Left lung (tissue), 10 donors: ENCODE measurements around the gene CMSS1. TPM values are rescaled to one million over a fixed set of nuclear protein-coding genes. Genes with fewer than 3 reads are reported as not detected.

Experiments
- ATAC-seq: fragments of 200-7000 bp; cut with Tn5 transposase; one replicate; pipeline ENCODE4 v1.9.1; 2020; ENCODE audit warnings: moderate library complexity
- DNase-seq, 4 donors: peaks; one replicate each; pipeline ENCODE4 v3.0.0-alpha.2; 2013 to 2020
- H3K27ac ChIP-seq, 2 donors: fragments of 200-600 bp; sonication (generic) in 1 of 2; one replicate each; pipeline versions ENCODE4 v1.5.0 to v1.8.0; 2020 to 2021
- H3K27me3 ChIP-seq, 2 donors: fragments of 200-600 bp; sonication (generic) in 1 of 2; one replicate each; pipeline versions ENCODE4 v1.5.0 to v1.8.0; 2020 to 2021
- H3K36me3 ChIP-seq, 2 donors: fragments of 200-600 bp; sonication (generic) in 1 of 2; one replicate each; pipeline versions ENCODE4 v1.5.0 to v1.8.0; 2020 to 2021
- H3K4me1 ChIP-seq, 2 donors: fragments of 200-600 bp; one replicate each; pipeline ENCODE4 v1.8.0; 2021
- H3K4me3 ChIP-seq, 2 donors: fragments of 200-600 bp; sonication (generic) in 1 of 2; one replicate each; pipeline versions ENCODE4 v1.5.0 to v1.8.0; 2020 to 2021; ENCODE audit warnings: mild to moderate bottlenecking in 1 of 2
- H3K9me3 ChIP-seq, 2 donors: fragments of 200-600 bp; sonication (generic) in 1 of 2; one replicate each; pipeline versions ENCODE4 v1.5.0 to v1.8.0; 2020 to 2021
- CTCF ChIP-seq, 2 donors: fragments of 200-600 bp; sonication (generic) in 1 of 2; IDR thresholded peaks; one replicate each; pipeline versions ENCODE4 v1.5.0 to v1.8.0; 2021; ENCODE audit warnings: antibody characterized with exemption in 2 of 2
- intact Hi-C, 2 donors: fragments of 100-400 bp; cut with DNase I; formaldehyde crosslinking; loops; one replicate each; pipeline versions ENCODE4 v1.11.2 to v1.14.2; 2022
- polyA plus RNA-seq, 6 donors: library from polyadenylated mRNA; unstranded; fragments of 120-200 nt; gene quantifications; one replicate each; pipeline ENCODE4 v1.2.1, GENCODE V29; 2013; ENCODE audit not compliant: insufficient read length in 6 of 6
- total RNA-seq, 2 donors: library from RNA; stranded (reverse); fragmentation: NEBNext Ultra II Directional; extraction: Animal tissue kit (Norgen Biotek cat#: 25700); gene quantifications; one replicate each; pipeline ENCODE4 v1.2.1, GENCODE V29; 2021
- donor health status: DM: no; HTN: yes; CAD: no.
- donor health status: DM: no; HTN: no; CAD: no.

The CMSS1 gene
- total and polyA plus RNA-seq, 8 donors, result 13.4 to 51.0 (median 41.8) TPM

GRCh38 chr3:100149713-100150415 is 332.2 kb downstream of the CMSS1 start:
- H3K27ac ChIP-seq, result peak overlapping the region in 1 of 2 donors; percentile 33
- no peak for ATAC-seq
- no peak for DNase-seq
- intact Hi-C loops, result no loop called here
- H3K27me3 ChIP-seq, result no peaks in the 10 kb centered on the region
- no peak for TF ChIP-seq CTCF (IDR thresholded peaks at IDR 0.05)
- no peak overlapping the region for H3K4me3 ChIP-seq
- no peaks in the 10 kb centered on the region for H3K4me1 ChIP-seq
- H3K9me3 ChIP-seq, result peaks cover 0 to 3% of the 10 kb centered on the region in 2 donors
- H3K36me3 ChIP-seq, result no peaks in the 10 kb centered on the region

DNA sequence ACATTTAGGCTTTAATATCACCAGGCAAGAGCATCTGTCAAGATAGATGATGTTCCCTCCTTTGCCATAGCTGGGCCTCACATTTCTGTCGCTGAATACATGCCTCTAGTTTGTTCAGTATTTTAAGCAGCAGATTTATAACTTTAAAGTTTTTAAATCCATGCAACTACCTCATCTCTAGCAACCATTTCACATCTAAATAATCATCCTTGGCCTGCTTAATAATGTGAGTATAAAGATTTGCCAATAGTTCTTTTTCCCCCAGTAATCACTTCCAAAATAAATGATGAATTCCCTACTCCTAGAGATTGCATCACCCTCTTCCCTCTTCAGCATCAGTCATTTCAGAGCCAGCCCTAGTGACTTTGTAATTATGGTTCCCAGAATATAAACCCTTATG is 332.8 kb downstream of the CMSS1 start:
- H3K27me3 ChIP-seq, result no peaks in the 10 kb centered on the region
- ATAC-seq (no peak), DNase-seq (no peak)
- H3K9me3 ChIP-seq, result peaks cover 0 to 9% of the 10 kb centered on the region in 2 donors
- peaks cover 0 to 5% of the 10 kb centered on the region in 2 donors for H3K36me3 ChIP-seq
- H3K4me1 ChIP-seq, result no peaks in the 10 kb centered on the region
- no peak for TF ChIP-seq CTCF (IDR thresholded peaks at IDR 0.05)
- intact Hi-C loops, result no loop called here
- peak overlapping the region in 1 of 2 donors; percentile 57 for H3K27ac ChIP-seq
- no peak overlapping the region for H3K4me3 ChIP-seq

- H3K4me1 ChIP-seq, result no peaks in the 10 kb centered on the region
- DNase-seq, result no peak
- intact Hi-C loops, result no loop called here
- no peak overlapping the region for H3K4me3 ChIP-seq
- peaks cover 0 to 16% of the 10 kb centered on the region in 2 donors for H3K9me3 ChIP-seq
- ATAC-seq, result no peak
- H3K27me3 ChIP-seq, result no peaks in the 10 kb centered on the region
- H3K36me3 ChIP-seq, result peaks cover 0 to 9% of the 10 kb centered on the region in 2 donors
- H3K27ac ChIP-seq, result peak overlapping the region in 1 of 2 donors; percentile 57
- TF ChIP-seq CTCF (IDR thresholded peaks at IDR 0.05), result no peak
Observed at GRCh38 chr3:100151024-100151707, 333.5 kb downstream of the CMSS1 start.

DNA sequence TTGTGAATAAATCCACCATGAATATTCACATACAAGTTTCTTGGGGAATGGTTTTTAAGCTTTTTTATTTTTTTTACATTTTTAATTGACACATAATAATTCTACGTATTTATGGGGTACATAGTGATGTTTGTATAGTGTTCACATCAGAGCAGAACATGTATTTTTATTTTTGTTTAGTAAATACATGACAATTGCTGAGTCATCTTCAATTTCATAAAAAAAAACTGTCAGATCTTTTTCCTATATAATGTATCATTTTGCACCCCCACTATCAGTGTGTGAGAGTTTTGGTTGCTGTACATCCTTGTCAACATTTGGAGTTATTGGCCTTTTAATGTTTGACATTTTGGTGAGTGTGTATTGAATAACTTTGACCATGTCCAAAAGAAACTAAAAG is 336.5 kb downstream of the CMSS1 start:
- Histone ChIP-seq H3K27me3 (no peaks in the 10 kb centered on the region), H3K4me3 (no peak overlapping the region), H3K27ac (no peak overlapping the region), H3K4me1 (no peaks in the 10 kb centered on the region), H3K36me3 (peaks cover 0 to 9% of the 10 kb centered on the region in 2 donors), H3K9me3 (peaks cover 0 to 19% of the 10 kb centered on the region in 2 donors)
- no peak for TF ChIP-seq CTCF (IDR thresholded peaks at IDR 0.05)
- intact Hi-C loops, result no loop called here
- DNase-seq (no peak), ATAC-seq (no peak)

GRCh38 chr3:100155128-100155527 is 337.5 kb downstream of the CMSS1 start:
- intact Hi-C loops, result no loop called here
- no peak for TF ChIP-seq CTCF (IDR thresholded peaks at IDR 0.05)
- ATAC-seq, result no peak
- Histone ChIP-seq H3K4me1 (no peaks in the 10 kb centered on the region), H3K4me3 (no peak overlapping the region), H3K9me3 (peaks cover 0 to 19% of the 10 kb centered on the region in 2 donors), H3K27ac (no peak overlapping the region), H3K27me3 (no peaks in the 10 kb centered on the region), H3K36me3 (peaks cover 0 to 9% of the 10 kb centered on the region in 2 donors)
- DNase-seq, result no peak
